NCI-H128 (cell line): ENCODE results near the gene PRKG1.

Experiments used
- DNase-seq: peaks from one replicate; lab custom pipeline; 2025; ENCODE audit not compliant: unreplicated experiment; lab: John Stamatoyannopoulos, UW

The PRKG1 gene

GRCh38 chr10:51215951-51216834 is 141.9 kb downstream of the PRKG1 start:
- no peak for DNase-seq

GRCh38 chr10:51217505-51217904 is 143.2 kb downstream of the PRKG1 start:
- DNase-seq, result no peak

GRCh38 chr10:51224671-51225161 is 150.4 kb downstream of the PRKG1 start:
- no peak for DNase-seq

GRCh38 chr10:51227897-51228713 is 153.8 kb downstream of the PRKG1 start:
- no peak for DNase-seq

GRCh38 chr10:51228714-51229100 is 154.4 kb downstream of the PRKG1 start:
- no peak for DNase-seq

GRCh38 chr10:51230887-51231585 is 156.7 kb downstream of the PRKG1 start:
- DNase-seq, result no peak

- DNase-seq, result no peak
Observed at GRCh38 chr10:51231754-51232153, 157.5 kb downstream of the PRKG1 start.

GRCh38 chr10:51233337-51234100 is 159.2 kb downstream of the PRKG1 start:
- DNase-seq, result no peak

- no peak for DNase-seq
Observed at GRCh38 chr10:51235865-51236264, 161.6 kb downstream of the PRKG1 start.

- DNase-seq, result no peak
Observed at GRCh38 chr10:51239006-51239405, 164.7 kb downstream of the PRKG1 start.

- DNase-seq, result no peak
Observed at GRCh38 chr10:51241461-51241860, 167.2 kb downstream of the PRKG1 start.

GRCh38 chr10:51242393-51242792 is 168.1 kb downstream of the PRKG1 start:
- no peak for DNase-seq

GRCh38 chr10:51244309-51244708 is 170.0 kb downstream of the PRKG1 start:
- DNase-seq, result no peak

GRCh38 chr10:51244748-51245490 is 170.6 kb downstream of the PRKG1 start:
- DNase-seq, result no peak

GRCh38 chr10:51246156-51246555 is 171.9 kb downstream of the PRKG1 start:
- DNase-seq, result no peak

GRCh38 chr10:51250278-51250920 is 176.1 kb downstream of the PRKG1 start:
- no peak for DNase-seq

- no peak for DNase-seq
Observed at GRCh38 chr10:51251110-51251509, 176.8 kb downstream of the PRKG1 start.

GRCh38 chr10:51255381-51255780 is 181.1 kb downstream of the PRKG1 start:
- no peak for DNase-seq

- DNase-seq, result no peak
Observed at GRCh38 chr10:51257511-51258248, 183.4 kb downstream of the PRKG1 start.
